ENCODE measurements around the gene SOBP.

DNA sequence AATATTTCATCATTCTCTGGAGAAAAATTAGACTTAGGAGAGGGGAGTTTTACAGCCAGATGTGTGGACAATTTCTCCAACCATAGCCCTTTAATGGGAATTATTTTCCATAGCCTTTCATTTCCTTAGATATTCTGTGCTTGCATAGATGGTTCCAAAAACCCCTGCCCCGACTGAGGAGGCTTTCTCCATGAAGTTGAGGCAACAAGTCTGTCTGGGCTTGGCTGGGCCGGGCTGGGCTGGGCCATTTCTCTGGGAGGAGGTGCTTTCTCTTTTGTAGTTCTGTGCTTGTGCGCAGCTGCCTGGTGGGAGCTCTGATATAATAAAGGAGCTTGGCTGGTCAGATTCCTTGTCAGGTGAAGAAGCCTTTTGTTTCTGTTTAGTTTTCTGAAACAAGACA lies 71.4 kb downstream of the SOBP start:
- TF ChIP-seq, protein P1, sequence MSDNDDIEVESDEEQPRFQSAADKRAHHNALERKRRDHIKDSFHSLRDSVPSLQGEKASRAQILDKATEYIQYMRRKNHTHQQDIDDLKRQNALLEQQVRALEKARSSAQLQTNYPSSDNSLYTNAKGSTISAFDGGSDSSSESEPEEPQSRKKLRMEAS (IDR thresholded peaks at IDR 0.05; ENCODE audit: insufficient read depth, insufficient read length): no peak
- TF ChIP-seq POLR2A (IDR thresholded peaks at IDR 0.05; ENCODE audit: low read depth, low read length) (no peak), POLR2AphosphoS5 (IDR thresholded peaks at IDR 0.05; ENCODE audit: insufficient read depth, low read depth, low read length) (no peak), FOS (IDR thresholded peaks at IDR 0.05; ENCODE audit: borderline replicate concordance, insufficient read depth, low read length) (no peak), EZH2 (IDR thresholded peaks at IDR 0.05; ENCODE audit: borderline replicate concordance, low read depth, low read length, severe bottlenecking) (no peak), GATA2 (IDR thresholded peaks at IDR 0.05; ENCODE audit: insufficient read depth, insufficient read length, low read depth, low read length) (no peak)
- TF ChIP-seq, protein P2, sequence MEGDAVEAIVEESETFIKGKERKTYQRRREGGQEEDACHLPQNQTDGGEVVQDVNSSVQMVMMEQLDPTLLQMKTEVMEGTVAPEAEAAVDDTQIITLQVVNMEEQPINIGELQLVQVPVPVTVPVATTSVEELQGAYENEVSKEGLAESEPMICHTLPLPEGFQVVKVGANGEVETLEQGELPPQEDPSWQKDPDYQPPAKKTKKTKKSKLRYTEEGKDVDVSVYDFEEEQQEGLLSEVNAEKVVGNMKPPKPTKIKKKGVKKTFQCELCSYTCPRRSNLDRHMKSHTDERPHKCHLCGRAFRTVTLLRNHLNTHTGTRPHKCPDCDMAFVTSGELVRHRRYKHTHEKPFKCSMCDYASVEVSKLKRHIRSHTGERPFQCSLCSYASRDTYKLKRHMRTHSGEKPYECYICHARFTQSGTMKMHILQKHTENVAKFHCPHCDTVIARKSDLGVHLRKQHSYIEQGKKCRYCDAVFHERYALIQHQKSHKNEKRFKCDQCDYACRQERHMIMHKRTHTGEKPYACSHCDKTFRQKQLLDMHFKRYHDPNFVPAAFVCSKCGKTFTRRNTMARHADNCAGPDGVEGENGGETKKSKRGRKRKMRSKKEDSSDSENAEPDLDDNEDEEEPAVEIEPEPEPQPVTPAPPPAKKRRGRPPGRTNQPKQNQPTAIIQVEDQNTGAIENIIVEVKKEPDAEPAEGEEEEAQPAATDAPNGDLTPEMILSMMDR (IDR thresholded peaks at IDR 0.05; ENCODE audit: extremely low read depth in 1 of 2, insufficient read depth in 1 of 2, low read depth in 1 of 2, low read length in 2 of 2): no peak
